Activated naive CD4-positive, alpha-beta T cell treated with anti-CD3 and anti-CD28 coated beads, Interleukin-2, amount 50 U/mL, for 16 hours (primary cell): ENCODE results near the gene MINDY1.

Experiments used
- DNase-seq: peaks from one replicate; pipeline ENCODE4 v3.0.0-alpha.2; 2020

The MINDY1 gene

DNA sequence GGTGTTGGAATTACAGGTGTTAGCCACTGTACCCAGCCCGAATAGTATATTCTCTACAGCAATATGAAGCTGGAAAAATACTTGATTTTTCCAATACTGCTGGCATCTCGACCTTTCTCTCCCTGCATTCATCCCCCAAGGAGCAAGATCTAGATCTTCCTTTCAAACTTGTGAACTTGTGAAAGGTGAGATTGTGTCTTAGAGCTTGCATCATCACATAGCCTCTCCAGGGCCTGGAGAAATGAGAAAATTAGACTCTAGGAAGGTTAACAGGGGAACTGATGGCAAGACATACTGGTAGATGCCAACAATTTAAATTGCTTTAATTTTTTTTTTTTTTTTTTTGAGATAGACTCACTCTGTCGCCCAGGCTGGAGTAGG is 3.6 kb upstream of the MINDY1 start:
- no peak for DNase-seq

- DNase-seq, result no peak
Observed at GRCh38 chr1:151009674-151010345, 3.1 kb upstream of the MINDY1 start.

GRCh38 chr1:151009206-151009587 is 2.5 kb upstream of the MINDY1 start:
- peak; percentile 16 for DNase-seq

DNA sequence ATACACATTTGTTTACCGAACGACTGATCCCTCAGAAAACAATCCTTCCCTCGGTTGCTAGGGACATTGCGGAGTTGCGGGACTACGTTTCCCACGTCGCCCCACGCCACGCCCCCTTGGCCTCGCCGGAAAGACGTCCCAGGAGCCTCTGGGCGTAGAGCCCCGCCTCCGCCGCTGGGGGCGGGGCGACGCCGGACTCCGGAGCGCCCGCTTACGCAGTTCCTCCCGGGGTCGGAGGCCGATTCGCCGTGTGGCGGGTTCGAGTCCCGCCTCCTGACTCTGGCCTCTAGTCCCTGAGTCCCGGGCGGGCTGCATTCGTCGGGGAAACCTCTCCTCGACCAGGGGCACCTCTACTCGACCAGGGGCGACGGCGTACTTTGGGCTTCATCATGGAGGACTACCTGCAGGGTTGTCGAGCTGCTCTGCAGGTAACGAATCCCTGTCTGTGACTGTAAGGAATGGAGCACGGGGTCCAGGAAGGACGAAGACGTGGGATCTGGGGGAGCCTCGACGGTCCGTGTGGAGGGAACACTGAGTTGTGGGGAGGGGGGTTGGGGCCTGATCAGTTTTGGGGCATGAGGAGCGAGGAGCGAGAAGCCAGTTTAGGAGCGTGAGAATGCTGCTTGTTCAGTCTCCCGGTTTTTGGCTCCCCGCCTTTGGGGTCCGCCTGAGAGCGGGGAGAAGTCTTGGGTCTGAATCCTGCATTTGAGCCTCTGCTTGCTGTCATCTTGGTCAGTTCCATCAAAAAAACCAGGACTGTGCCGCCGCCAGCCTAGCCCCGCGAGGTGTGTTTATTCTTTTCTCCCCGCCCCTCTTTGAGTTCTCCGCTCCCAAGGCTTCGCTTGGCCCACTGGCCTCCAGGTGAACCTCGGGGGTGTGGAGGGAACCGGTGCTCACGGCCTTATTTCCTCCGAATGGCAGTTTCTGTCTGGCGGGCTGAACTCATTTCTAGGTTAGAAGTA is 1.8 kb upstream of the MINDY1 start, which contains the start of gene PRUNE1:
Gene PRUNE1, plus strand, starts transcription at position 206 of the 962 bp plus-strand sequence. Its CDS starts 184 bp downstream, at position 390.
- peak; percentile 97 for DNase-seq

- DNase-seq, result no peak
Observed at GRCh38 chr1:151007853-151008243, 1.1 kb upstream of the MINDY1 start.

DNA sequence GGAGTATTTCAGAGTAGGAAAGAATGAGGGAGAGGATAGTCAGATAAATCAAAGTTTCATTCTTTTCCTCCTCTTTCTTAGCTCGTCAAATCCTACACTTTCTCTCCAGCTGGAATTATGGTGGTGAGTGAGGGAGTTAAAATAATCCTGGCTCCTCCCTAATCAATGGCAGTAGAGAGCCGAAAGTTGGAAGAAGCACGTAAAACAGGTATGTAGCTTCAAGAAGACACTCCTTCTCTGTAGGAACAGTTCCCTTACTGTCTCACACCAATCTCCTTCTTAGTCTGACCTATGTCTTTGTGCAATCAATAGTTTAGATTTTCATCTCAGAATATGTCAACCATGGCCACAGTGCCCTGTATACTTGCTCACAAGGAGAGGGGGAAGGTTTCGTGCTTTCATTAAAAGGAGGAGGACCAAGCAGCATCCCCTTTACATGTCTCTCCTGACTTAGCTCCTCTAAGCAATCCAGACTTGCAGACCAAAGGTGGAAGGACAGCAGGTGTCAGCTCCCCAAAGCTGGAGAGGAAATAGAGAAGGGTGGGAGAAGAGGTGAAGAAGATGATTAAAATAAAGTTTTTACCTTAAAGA is 878 bp downstream of the MINDY1 start:
- DNase-seq, result no peak

GRCh38 chr1:151003180-151003579 is 3.5 kb downstream of the MINDY1 start:
- DNase-seq, result no peak

DNA sequence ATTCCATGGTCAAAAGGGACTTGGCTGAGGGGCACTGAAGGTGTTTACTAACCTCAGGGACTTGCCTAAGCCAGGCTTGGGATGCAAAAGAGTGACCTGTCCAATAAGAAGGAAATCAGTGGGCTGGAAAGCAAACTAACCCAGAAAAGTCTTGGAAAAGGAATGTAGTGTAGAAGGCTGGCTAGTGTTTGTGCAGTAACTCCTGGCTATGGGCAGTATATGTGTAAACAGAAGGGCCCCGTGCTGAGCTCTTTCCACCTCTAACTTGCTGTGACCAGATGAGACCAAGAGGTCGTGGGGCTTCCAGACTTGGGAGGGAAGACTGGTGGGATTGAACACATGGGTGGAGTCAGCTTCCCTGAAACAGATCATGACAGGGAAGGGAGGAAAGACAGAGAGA is 4.1 kb downstream of the MINDY1 start:
- no peak for DNase-seq

GRCh38 chr1:151002051-151002450 is 4.7 kb downstream of the MINDY1 start:
- no peak for DNase-seq

GRCh38 chr1:151001602-151002001 is 5.1 kb downstream of the MINDY1 start:
- DNase-seq, result no peak

GRCh38 chr1:151000408-151000807 is 6.3 kb downstream of the MINDY1 start:
- no peak for DNase-seq

DNA sequence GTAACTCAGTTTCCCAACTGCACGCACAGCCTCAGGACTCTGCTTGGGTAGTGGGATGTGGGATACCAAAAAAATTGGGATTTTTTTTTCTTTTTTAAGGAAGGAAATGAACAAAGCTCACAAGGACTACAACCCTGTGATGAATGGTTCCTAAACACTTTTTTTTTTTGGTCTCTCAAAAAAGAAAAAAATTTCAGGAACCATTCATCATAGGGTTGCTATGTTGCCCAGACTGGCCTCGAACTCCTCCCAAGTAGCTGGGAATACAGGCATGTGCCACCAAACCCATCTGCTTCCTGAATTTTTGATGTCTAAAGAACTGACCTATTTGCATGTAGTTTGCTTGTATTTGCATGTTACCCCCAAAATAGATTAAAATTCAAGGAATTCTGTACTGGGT is 6.8 kb downstream of the MINDY1 start:
- DNase-seq, result no peak

GRCh38 chr1:150999051-150999674 is 7.5 kb downstream of the MINDY1 start:
- no peak for DNase-seq

- DNase-seq, result no peak
Observed at GRCh38 chr1:150997949-150998348, 8.8 kb downstream of the MINDY1 start.

DNA sequence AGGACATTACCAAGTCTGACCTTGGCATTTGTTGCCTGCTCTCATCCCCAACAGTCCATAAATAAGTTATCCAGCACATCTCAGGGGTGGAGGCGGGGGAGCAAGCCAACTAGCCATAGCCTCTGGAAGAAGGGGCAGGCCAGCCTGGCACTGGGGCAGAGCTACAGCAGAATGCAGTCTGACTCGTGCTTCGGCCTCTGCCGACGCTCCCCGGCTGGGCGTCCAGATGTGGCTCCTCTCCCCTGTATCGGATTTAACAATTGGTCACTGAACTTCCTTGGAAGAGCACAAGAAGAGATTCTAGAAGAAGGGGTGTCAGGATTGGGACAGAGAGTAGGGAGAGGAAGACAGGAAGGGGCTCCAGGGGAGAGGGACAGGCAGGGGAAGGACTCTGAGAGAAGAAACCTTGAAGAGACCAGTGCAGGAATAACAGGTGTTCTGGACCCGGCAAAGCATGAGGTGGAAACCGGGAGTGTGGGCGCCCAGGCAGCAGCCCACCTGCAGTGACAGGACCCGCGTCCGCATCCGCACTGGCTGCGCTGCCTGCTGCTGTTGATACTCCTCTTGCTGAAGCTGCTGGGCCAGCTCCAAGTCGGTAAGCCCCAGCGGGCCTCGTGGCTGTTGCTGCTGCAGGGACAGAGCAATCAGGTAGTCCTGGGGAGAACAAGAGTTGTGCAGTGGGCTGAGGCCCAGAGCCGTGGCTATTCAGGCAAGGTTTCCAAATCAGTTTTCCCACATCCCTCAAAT is 9.4 kb downstream of the MINDY1 start:
- DNase-seq, result no peak

DNA sequence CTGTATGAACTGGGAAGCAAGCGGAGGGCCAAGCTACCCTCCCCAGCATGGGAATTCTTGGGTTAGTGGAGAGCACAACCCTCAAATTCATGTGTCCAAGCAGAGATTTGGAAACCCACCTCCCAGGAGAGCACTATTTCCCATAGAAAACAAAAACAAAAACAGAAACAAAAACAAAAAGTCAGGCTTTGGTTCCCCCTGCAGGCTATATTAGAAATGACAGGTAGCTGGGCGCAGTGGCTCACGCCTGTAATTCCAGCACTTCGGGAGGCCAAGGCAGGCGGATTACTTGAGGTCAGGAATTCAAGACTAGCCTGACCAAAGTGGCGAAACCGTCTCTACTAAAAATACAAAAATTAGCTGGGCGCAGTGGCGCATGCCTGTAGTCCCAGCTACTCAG is 10.8 kb downstream of the MINDY1 start:
- DNase-seq, result no peak

GRCh38 chr1:150995460-150995859 is 11.2 kb downstream of the MINDY1 start:
- no peak for DNase-seq

DNA sequence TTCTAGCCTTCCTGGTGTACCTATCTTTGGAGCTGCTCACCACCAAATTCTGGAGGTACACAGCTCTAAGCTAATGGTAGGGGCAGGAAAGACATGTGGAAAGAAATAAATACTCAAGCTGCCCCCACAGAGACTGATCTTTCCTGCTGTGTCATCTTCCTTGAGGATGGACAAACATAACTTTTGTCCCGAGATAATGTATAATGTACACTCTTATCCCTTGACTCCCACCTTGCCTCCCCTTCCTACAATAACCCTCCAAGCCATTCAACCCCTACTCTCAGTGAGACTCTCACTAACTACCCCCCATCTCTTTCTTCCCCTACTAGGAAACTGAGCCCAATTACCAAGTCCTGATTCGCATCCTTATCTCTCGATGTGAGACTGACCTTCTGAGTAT is 12.5 kb downstream of the MINDY1 start:
- DNase-seq, result no peak

- no peak for DNase-seq
Observed at GRCh38 chr1:150992626-150993025, 14.1 kb downstream of the MINDY1 start.

DNA sequence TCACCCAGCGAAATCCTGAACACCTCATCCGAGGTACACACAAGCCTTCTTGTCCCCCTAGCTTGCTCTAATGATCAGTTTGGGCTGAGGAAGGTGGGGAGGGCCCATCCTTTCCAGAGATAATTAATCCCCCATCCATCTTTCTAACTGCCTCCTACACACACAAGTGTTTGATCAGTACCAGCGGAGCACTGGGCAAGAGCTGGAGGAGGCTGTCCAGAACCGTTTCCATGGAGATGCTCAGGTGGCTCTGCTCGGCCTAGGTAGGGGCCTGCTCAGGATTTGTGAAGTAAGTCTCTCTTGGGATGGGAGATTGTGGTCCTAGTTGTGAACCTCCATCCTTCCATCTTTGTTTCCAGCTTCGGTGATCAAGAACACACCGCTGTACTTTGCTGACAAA is 18.8 kb downstream of the MINDY1 start:
- DNase-seq, result no peak

DNA sequence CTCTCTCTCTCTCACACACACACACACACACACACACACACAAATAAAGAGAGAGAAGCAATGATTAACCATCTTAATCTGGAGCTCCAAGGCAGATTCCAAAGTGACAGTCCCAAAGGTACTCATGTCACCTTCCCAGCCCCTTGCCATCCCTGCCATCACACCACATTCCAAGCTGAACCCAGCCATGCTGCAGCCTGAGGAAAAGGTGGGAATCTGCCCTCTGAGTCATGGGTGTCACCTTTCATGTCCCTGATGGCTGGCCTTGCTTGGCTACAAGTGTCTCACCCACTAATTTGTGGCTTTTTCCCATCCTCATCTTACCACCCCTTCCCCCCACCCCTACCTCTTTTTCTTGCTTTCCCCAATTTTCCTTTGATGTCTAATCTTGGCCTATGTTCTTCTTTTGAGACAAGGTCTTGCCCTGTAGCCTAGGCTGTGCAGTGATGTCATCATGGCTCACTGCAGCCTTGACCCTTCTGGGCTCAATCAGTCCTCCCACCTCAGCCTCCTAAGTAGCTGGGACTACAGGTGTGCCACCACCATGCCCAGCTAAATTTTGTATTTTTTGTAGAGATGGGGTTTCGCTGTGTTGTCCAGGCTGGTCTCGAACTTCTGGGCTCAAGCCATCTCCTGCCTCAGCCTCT is 21.4 kb downstream of the MINDY1 start:
- DNase-seq, result no peak
